HCT116 (cell line): ENCODE measurements around the gene SIK1.
"Not testable (repeated sequence)": the region's sequence is repeated elsewhere in the genome, so short reads cannot be mapped to it uniquely, and the experiment has no call there.

Source experiments
- CTCF ChIP-seq, 3 experiments: fragments of 200-600 bp in 1 of 3; sonication (generic) in 1 of 3; IDR thresholded peaks in 2 of 3; conservative IDR thresholded peaks in 1 of 3; 2 replicates each; pipeline ENCODE4 v1.5.1; 2012 to 2017; ENCODE audit warnings: low read depth in 2 of 3, low read length in 2 of 3, antibody characterized with exemption in 1 of 3, borderline replicate concordance in 1 of 3, control low read depth in 1 of 3, mild to moderate bottlenecking in 1 of 3, mixed read lengths in 1 of 3, mixed run types in 1 of 3, moderate library complexity in 1 of 3; ENCODE audit not compliant: insufficient read depth in 1 of 3
- EZH2 ChIP-seq: fragments of 200-600 bp; sonication (generic); IDR thresholded peaks from 2 replicates; pipeline ENCODE4 v1.6.1; 2017; ENCODE audit warnings: antibody characterized with exemption, mixed run types
- EZH2phosphoT487 ChIP-seq: fragments of 200-600 bp; IDR thresholded peaks from 2 replicates; pipeline ENCODE4 v1.6.1; 2018; ENCODE audit warnings: antibody characterized with exemption, borderline replicate concordance
- POLR2A ChIP-seq: IDR thresholded peaks from 2 replicates; pipeline ENCODE4 v1.7.0; 2011; ENCODE audit warnings: borderline replicate concordance; ENCODE audit not compliant: insufficient read depth, insufficient read length; ENCODE audit errors: extremely low read depth

DNA sequence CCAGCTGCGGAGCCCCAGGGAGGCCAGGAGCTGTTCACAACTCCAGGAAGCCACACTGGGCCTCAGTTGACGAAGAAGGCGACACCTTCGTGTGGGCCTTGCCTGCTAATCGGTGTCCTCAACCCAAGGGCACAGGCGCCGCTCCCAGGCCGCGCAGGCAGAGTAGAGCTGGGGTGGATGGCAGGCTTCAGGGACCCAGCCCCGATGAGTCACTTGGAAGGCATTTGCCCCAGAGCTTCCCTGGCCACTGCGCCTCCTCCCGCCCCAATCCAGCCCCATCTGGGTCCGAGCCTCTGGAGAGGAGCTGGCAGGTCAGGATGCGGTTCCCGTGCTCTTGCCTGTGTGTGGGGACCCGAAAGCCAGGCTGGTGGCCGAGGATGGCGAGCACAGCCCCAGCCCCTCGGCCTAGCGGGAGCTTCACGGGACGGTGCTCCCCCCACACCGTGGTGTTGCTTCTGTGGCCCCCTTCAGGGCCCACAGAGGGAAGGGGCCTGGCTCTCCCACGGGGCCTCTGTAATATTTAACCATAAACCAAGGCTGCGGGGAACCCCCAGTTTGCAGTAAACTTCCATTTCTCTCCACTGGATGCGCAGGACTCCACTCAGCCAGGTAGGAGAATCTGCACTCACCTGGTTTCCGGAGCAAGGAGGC lies 30.0 kb downstream of the SIK1 start:
- TF ChIP-seq CTCF (IDR thresholded peaks at IDR 0.05 in 2 of 3, conservative IDR thresholded peaks at IDR 0.05 in 1 of 3; ENCODE audit: borderline replicate concordance in 1 of 3, insufficient read depth in 1 of 3, low read depth in 2 of 3, low read length in 2 of 3); EZH2phosphoT487; POLR2A; EZH2: not testable (repeated sequence)
